HCT116 (cell line): ENCODE measurements around the gene NSG1.

Experiments
- EZH2 ChIP-seq: fragments of 200-600 bp; sonication (generic); IDR thresholded peaks from 2 replicates; pipeline ENCODE4 v1.6.1; 2017; ENCODE audit warnings: antibody characterized with exemption, mixed run types
- JUND ChIP-seq: IDR thresholded peaks from 2 replicates; pipeline ENCODE4 v1.6.1; 2012
- POLR2A ChIP-seq: IDR thresholded peaks from 2 replicates; pipeline ENCODE4 v1.7.0; 2011; ENCODE audit warnings: borderline replicate concordance; ENCODE audit not compliant: insufficient read depth, insufficient read length; ENCODE audit errors: extremely low read depth
- RAD21 ChIP-seq: IDR thresholded peaks from 2 replicates; pipeline ENCODE4 v1.6.1; 2012; ENCODE audit warnings: low read depth, mild to moderate bottlenecking
- REST ChIP-seq: IDR thresholded peaks from 2 replicates; pipeline ENCODE4 v1.6.1; 2012; ENCODE audit warnings: low read depth
- TCF7L2 ChIP-seq: IDR thresholded peaks from 2 replicates; pipeline ENCODE4 v1.7.0; 2011; ENCODE audit warnings: borderline replicate concordance, inconsistent platforms; ENCODE audit not compliant: insufficient read depth, insufficient read length; ENCODE audit errors: extremely low read depth
- TF ChIP-seq, protein P1 (sequence below), 3 experiments: fragments of 200-600 bp in 1 of 3; sonication (generic) in 1 of 3; IDR thresholded peaks in 2 of 3; conservative IDR thresholded peaks in 1 of 3; 2 replicates each; pipeline ENCODE4 v1.5.1; 2012 to 2017; ENCODE audit warnings: low read depth in 2 of 3, low read length in 2 of 3, antibody characterized with exemption in 1 of 3, borderline replicate concordance in 1 of 3, control low read depth in 1 of 3, mild to moderate bottlenecking in 1 of 3, mixed read lengths in 1 of 3, mixed run types in 1 of 3, moderate library complexity in 1 of 3; ENCODE audit not compliant: insufficient read depth in 1 of 3
- TF ChIP-seq, protein P2 (sequence below): IDR thresholded peaks from 2 replicates; pipeline ENCODE4 v1.6.1; 2012

DNA sequence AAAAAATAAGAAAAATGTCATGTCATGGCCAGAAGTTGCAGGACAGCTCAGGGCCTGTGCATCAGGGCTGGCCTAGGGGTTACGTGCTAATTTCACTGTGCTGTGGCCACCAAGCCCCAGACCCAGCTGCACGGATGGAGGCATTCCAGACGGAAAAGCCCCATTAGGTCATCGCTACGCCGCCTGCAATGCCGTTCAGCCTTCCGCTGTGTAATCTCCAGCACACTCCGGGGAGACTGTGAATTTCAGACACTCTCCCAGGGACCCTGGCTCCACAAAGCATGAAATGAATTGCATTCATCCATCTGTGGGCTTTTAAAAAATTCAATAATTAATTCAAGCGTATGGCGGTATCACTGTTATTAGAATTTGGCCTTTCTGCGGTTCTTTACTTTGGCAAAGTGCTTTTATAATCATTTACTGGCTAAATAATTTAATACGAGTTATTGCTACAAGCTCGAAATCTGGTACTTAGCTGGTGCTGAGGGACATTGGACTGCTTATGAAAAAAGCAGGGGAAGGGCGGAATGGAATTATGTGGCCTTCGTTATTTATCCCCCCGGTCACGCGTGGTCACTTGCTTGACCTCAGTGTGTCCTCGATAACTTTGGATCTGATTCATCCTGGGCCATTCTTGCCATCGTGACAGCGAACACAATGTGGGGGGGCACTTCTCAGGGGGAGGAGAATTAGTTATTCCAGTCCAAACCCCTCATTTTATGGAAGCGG is 9.0 kb upstream of the NSG1 start:
- TF ChIP-seq, protein P1, sequence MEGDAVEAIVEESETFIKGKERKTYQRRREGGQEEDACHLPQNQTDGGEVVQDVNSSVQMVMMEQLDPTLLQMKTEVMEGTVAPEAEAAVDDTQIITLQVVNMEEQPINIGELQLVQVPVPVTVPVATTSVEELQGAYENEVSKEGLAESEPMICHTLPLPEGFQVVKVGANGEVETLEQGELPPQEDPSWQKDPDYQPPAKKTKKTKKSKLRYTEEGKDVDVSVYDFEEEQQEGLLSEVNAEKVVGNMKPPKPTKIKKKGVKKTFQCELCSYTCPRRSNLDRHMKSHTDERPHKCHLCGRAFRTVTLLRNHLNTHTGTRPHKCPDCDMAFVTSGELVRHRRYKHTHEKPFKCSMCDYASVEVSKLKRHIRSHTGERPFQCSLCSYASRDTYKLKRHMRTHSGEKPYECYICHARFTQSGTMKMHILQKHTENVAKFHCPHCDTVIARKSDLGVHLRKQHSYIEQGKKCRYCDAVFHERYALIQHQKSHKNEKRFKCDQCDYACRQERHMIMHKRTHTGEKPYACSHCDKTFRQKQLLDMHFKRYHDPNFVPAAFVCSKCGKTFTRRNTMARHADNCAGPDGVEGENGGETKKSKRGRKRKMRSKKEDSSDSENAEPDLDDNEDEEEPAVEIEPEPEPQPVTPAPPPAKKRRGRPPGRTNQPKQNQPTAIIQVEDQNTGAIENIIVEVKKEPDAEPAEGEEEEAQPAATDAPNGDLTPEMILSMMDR (IDR thresholded peaks at IDR 0.05 in 2 of 3, conservative IDR thresholded peaks at IDR 0.05 in 1 of 3; ENCODE audit: borderline replicate concordance in 1 of 3, insufficient read depth in 1 of 3, low read depth in 2 of 3, low read length in 2 of 3) = no peak
- TF ChIP-seq EZH2 = no peak
- TF ChIP-seq POLR2A = no peak
- no peak for TF ChIP-seq REST
- TF ChIP-seq, protein P2, sequence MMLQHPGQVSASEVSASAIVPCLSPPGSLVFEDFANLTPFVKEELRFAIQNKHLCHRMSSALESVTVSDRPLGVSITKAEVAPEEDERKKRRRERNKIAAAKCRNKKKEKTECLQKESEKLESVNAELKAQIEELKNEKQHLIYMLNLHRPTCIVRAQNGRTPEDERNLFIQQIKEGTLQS = no peak
- TF ChIP-seq JUND = no peak
- TF ChIP-seq TCF7L2 = no peak
- no peak for TF ChIP-seq RAD21
